NB4 (cell line): ENCODE results near the gene GIN1.
"Not testable (repeated sequence)": the region's sequence is repeated elsewhere in the genome, so short reads cannot be mapped to it uniquely, and the experiment has no call there.

Source experiments
- DNase-seq: peaks from one replicate; pipeline ENCODE4 v3.0.0; 2010; ENCODE audit warnings: low read depth
- H3K4me3 ChIP-seq: one replicate; pipeline ENCODE4 v1.5.1; 2011; ENCODE audit warnings: mild to moderate bottlenecking, low read depth, low read length, moderate library complexity
- CTCF ChIP-seq: IDR thresholded peaks from one replicate; pipeline ENCODE4 v1.5.1; 2012; ENCODE audit warnings: low read depth, low read length
- MAX ChIP-seq: IDR thresholded peaks from 2 replicates; pipeline ENCODE4 v1.6.1; 2011; ENCODE audit warnings: low read depth, low read length
- MYC ChIP-seq: IDR thresholded peaks from 2 replicates; pipeline ENCODE4 v1.6.1; 2011; ENCODE audit warnings: low read depth, low read length
- POLR2A ChIP-seq: IDR thresholded peaks from 2 replicates; pipeline ENCODE4 v1.6.1; 2011; ENCODE audit warnings: mild to moderate bottlenecking; ENCODE audit not compliant: insufficient read length; ENCODE audit errors: extremely low read depth

Gene GIN1

GRCh38 chr5:103119765-103120606 lies at the start of gene GIN1, which contains the start of gene PPIP5K2:
GIN1 (minus strand) TSS chr5:103120138; CDS start chr5:103108707, 11,431 bp downstream.
PPIP5K2 (plus strand) TSS chr5:103120301; CDS start chr5:103129590, 9,289 bp downstream.
- peak within 1 kb of the TSS; percentile 99 for H3K4me3 ChIP-seq
- TF ChIP-seq MYC (peak; percentile 85), POLR2A (peak; percentile 73), CTCF (no peak), MAX (peak; percentile 72)
- peak; percentile 98 for DNase-seq

GRCh38 chr5:103166706-103167105 lies 46.8 kb upstream of the GIN1 start:
- no peak overlapping the region for H3K4me3 ChIP-seq
- TF ChIP-seq MAX (no peak), MYC (no peak), POLR2A (no peak), CTCF (no peak)
- DNase-seq = peak; percentile 17

- no peak for DNase-seq
- no peak overlapping the region for H3K4me3 ChIP-seq
- TF ChIP-seq MYC (no peak), POLR2A (no peak), MAX (no peak), CTCF (no peak)
These were observed 31.2 kb upstream of the GIN1 start for GRCh38 chr5:103151156-103151555.

GRCh38 chr5:103148213-103148612 lies 28.3 kb upstream of the GIN1 start:
- DNase-seq = no peak
- TF ChIP-seq MYC = no peak
- no peak for TF ChIP-seq POLR2A
- no peak for TF ChIP-seq CTCF
- TF ChIP-seq MAX = no peak
- H3K4me3 ChIP-seq = no peak overlapping the region

- peak; percentile 12 for DNase-seq
- no peak for TF ChIP-seq MYC
- no peak for TF ChIP-seq CTCF
- TF ChIP-seq POLR2A = no peak
- TF ChIP-seq MAX = no peak
- H3K4me3 ChIP-seq = no peak overlapping the region
These were observed 25.3 kb upstream of the GIN1 start for GRCh38 chr5:103145196-103145595.

- not testable (repeated sequence) for H3K4me3 ChIP-seq, DNase-seq
These were observed 22.2 kb upstream of the GIN1 start for GRCh38 chr5:103142132-103142531.
